ENCODE results near the gene LCN12. TPM values are rescaled to one million over a fixed set of nuclear protein-coding genes. Genes with fewer than 3 reads are reported as not detected.

Gene LCN12
- total RNA-seq, 1 donor from 2014 or later = not detected

DNA sequence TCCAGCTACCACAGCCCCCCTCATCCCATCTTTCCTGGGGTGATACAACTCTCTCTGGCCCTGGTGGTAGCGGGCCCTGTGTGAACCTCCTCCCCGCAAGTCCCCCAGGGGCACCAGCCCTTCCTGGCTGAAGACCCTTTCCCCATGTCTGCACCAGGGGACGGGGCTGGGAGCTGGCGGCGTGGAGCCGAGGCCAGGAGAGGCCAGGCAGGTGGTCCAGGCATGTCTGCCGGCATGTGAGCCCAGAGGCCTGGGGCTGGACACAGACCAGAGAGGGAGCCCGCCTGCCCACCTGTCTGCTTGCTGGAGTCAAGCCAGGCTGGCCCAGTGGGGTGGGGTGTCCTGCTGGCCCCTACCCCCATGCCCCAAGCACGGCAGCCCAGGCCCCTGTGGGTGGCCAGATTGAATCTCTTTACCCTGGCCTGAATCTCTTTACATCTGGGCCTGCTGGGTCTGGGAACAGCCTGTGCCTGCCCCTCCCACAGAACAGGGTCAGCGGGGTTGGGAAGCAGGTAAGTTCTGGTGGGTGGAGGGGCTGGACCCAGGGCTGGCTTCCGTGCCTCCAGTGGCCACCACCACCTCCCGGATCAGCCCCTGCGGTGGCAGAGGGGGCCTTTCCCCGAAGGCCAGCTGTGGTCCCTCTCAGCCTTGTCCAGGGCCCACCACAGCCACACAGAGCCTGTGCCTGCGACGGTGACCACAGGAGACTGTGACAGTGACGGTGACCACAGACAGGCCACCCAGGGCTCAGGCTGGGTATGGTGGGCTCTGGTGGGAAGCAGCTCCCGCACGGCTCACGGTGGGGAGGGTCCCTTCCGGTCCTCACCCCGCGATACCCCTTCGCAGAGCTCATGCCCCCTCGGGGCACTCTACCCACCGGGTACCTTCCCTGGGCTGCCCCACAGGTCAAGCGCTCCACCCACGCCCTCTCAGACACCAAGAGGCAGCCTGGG, 7.1 kb downstream of the LCN12 start:
- DNase-seq = no peak

DNA sequence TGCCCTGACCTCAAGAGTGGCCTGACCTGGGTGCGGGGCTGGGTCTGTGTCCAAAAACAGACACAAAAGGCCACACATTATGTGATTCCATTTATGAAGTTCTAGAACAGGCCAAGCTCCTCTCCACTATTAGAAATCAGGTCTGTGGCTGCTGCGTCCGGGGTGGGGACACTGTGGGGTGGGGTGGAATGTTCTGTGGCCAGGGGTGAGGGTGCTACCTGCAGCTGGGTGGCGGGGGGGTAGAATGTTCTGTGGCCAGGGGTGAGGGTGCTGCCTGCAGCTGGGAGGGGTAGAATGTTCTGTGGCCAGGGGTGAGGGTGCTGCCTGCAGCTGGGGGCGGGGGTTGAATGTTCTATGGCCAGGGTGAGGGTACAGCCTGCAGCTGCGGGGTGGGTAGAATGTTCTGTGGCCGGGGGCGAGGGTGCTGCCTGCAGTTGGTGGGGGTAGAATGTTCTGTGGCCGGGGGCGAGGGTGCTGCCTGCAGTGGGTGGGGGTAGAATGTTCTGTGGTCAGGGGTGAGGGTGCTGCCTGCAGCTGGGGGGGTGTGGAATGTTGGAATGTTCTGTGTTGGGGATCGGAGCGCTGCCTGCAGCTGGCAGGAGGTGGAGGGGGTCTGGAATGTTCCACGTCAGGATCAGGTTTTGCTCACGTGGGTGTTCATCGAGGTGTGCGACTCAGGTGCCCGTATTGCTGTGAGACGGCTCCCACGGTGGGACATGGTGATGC, 8.3 kb downstream of the LCN12 start:
- no peak for DNase-seq

DNA sequence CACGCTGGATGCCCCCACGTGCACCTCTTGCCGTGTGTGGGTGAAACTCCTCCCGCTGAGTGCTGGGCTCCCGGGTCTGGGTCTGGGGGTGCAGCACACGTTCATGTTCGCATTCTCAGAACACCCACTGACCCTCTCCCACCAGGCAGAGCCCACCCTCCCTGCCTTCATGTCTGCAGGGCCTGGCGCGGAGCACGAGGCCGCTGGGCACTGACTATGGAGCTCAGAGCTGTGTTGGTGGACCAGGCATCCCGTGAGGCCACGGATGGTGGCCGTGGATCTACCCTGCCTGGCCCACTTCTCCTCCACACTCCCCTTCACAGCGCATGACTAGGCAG, 8.8 kb downstream of the LCN12 start:
- no peak for DNase-seq

DNA sequence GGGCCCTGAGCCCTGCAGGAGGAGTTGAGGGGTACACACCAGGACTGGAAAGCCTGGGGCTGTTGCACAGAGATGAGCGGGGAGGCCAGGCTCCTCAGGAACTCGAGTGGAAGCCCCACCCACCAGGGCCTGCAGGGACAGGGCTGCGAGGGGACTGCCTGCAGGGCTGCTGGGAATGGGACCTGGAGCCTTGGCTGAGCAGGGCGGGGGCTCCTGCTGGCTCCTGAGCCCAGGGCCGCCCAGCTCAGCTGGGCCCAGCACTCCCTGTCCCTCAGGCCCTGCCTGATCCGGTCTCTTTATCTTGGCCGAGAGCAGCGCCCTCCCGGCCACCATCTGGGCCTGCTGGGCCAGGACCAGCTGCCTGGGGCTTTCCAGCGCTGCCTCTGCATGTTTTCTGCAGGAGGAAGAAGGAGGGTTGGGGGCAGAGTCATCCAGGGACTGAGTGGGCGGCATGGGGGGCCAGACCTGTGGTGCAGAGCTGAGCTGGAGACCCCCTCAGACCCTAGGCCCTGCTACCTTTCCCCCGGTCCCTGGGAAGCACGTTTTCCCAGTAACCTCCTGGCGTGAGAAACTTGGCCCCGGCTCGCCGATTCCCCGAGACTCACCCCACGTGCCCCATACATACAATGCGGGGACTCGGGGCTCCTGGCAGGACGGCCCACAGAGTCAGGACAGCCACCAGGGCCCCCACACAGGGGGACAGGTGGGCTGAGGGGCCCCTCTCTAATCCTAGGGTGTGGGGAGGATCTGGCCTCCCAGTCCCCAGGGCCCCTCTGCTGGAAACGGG, 9.4 kb downstream of the LCN12 start:
- DNase-seq = no peak

DNA sequence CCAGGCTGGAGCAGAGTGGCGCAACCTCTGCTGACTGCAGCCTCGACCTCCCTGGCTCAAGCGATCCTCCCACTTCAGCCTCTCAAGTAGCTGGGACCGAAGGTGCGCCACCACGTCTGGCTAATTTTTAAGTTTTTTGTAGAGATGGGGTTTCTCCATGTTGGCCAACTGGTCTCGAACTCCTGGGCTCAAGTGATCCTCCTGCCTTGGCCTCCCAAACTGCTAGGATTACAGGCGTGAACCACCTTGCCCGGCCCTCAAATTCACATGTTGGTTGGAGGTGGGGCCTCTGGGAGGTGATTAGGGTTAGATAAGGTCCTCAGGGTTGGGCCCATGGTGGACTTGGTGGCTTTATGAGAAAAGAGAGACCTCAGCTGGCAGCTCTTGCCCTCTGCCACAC, 10.1 kb downstream of the LCN12 start:
- DNase-seq = no peak

DNA sequence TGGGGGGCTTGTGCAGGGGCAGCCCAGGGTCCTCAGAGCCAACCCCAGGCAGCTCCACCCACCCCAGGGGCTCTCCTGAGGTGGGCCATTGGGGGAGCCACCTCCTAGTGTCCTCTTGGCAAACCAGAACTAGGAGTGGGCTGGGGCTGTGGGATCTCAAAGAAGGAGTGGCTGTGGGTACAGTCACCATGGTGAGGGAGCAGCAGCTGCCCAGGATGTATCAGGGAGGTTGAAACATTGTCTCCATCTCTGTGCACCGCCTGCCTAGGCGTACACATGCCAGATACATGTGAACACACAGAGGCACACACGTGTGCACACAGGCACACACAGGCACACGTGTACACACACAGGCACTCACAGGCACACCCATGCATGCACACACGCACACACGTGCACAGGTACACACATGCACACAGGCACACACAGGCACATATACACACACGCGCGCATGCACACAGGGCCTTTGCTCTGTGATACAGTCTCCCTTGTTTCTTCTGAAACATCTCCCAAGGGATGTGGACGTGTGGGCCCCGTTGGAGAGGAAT, 10.7 kb downstream of the LCN12 start:
- no peak for DNase-seq

DNA sequence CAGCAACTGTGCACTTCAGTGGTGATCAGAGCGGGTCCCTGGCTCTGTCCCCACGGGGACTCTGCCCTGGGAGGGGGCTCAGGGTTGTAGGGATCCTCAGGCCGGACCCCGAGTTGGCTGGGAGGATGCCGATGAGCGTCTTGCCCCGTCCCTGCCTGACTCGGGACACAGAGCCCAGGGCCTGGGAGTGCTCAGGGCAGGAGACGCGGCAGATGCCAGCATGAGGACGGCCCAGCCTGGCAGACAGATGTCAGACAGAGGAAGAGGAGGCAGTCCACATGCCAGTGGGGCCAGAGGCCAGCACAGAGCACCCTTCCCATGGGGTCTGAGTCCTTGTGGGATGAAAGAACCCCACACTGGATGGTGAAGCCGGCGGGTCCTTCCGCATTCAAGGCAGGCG, 11.3 kb downstream of the LCN12 start:
- DNase-seq = no peak

DNA sequence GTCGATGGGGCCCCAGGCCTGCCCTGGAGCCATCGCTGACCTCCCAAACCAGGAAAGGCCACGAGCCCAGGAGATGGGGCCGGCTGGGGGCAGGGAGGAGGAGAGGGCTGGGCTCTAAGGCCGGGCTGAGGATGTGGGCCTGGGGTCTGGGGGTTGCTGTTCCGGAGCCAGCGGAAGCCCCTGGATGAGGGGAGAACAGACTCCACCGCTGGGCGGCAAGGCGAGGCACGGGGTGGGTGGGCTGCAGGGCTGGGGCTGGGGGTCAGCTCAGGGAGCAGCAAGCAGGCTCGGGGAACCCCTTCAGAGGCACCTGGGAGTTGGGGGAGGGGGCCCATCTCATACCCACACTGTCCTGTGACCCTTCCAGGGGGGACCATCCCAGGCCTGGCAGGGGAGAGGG, 11.7 kb downstream of the LCN12 start:
- no peak for DNase-seq

DNA sequence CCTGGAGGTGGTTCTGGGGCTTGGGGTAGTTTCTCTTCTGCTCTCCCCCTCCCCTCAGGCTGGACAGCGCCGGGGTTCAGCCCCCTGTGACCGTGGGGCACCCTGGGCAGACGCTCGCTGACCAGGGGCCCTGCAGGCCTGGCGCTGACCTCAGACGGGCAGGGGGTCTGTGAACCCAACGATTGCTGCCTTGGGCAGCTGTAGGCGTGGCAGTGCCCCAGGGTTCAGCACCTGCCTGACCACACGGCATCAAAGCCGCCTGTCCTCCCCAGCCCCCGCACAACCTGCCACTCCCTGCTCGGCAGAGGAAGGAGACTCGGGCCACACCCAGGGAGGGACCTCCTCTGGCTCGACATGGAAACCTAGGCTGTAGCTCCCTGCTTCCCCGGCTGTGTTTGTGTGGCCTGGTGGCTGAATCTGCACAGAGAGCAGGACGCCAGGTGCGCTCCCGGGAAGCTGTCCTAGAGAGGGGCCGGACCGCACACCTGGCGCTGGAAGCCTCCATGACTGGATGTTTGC, 12.2 kb downstream of the LCN12 start:
- no peak for DNase-seq

DNA sequence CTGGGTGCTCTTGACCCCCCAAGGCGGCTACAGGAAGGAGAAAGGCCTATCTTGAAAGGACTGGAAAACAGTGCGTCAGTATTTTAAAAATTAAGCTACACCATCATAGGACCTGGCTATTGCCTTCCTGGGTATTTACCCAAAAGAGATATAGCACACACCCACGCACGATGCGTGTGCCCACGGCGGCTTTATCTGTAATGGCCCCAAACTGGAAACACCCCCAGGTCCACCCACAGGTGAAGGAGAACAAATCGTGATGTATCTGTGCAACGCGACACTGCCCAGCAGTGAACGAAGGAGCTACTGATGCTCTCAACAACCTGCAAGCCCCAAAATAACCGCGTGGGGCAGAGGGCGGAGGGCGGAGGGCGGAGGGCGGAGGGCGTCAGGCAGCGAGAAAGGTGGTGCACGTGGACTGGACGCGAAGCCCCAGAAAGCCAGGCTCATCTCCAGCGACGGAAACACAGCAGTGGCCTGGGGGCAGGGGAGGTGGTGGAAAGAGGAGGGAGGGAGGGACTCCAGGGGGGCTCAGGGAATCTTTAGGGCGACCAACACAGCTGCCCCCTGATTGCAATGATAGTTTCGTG, 12.9 kb downstream of the LCN12 start:
- DNase-seq = no peak

DNA sequence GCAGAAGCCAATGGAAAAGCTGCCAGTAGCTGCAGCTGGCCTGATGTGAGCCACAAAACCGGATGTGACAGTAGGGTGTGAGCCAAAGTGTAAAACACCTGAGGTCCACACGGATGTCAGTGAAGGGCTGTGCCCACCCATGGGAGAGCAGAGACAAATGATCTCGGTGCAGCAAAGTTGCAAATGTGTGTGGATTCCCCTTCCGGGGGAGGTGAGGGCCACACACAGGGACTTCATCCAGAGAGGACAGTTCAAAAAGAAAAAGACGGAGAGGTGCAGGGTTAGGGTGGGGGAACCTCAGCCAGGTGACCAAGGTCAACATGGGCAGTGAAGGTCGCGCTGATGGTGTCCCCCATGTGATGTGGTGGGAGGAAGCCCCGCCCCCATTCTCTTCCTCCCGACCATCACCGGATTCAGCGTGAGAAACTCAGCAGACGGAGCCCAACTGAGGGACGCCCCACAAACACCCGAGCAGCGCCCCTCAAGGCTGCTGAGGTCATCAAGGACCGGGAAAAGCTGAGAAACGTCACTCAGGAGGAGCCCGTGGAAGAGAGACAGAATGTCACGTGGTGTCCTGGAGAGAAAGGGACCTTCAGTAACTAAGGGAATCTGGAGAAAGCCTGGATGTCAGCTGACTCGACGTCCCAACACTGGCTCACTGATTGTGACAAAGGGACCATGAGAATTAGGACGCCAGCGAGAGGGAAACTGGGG, 13.9 kb downstream of the LCN12 start:
- DNase-seq = peak; percentile 9

DNA sequence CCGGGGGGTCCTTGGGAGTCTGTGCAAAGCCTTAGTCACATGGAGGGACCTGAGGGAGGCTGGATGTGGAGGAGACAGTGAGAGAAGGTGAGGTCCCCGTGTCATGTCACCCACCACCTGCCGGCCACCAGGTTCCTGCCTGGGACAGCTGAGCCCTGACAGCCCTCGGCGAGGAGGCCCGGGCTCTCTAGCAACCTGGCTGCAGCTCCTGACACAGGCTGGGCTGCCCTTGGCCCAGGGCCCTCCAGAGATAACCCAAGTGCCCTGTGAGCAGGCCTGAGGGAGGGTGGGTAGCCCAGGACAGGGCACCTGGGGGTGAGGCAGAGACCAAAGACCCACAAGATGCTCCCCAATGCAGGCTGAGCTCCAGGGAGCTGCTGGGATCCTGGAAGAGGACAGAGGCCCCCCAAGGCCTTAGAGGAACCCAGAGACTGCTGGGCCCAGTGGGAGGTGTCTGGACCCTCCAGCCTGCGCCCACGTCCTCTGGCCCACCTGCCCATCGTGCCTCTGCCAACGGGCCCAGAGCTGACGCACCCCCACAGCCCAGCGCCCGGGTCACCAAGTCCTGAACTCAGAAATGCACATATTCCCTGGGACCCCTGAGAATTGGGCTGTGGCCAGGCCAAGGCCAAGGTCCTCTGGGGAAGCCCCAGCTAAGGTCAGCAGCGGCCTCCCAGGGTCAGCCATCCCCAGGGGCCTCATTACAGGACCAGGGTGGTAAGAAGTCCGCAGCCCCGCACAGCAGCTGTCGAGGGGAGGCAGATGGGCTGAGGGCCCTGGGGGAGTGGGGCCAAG, 16.5 kb downstream of the LCN12 start:
- no peak for DNase-seq

DNA sequence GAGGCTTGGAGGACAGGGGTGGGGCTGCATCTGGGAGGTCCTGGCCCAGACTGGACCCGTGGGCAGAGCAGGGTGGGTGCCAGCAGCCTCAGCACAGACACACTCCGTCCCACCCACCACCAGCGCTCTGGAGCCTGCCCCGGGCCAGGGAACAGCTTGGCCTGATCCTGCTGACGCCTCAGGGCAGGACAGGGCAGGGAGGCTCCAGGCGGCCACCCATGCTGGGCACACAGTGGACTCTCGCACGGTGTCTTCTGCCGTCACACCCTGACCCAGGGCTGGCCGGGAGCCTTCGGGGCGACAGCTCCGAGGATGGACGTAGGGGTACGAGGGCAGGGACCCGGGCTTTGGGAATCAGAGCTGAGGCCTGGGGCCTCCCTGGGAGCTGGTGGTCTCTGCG, 17.1 kb downstream of the LCN12 start:
- no peak for DNase-seq

DNA sequence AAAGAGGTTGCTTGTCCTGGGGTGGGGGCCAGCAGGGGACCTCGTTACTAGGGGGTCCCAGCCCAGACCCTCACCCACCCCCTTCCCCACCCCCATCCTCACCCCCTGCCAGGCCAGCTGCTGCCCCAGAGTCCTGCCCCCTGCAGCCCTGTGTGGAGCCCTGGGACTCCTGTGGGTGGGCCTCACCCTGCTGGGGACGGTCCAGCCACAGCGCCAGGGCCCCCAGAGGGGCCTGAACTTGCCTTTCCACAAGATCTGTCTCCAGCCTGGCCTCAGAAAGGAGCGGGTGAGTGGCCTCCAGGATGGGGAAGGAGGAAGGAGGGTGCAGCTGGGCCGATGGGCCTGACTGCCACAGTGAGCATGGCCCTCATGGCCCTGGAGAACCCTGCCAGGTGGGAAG, 17.7 kb downstream of the LCN12 start:
- no peak for DNase-seq

DNA sequence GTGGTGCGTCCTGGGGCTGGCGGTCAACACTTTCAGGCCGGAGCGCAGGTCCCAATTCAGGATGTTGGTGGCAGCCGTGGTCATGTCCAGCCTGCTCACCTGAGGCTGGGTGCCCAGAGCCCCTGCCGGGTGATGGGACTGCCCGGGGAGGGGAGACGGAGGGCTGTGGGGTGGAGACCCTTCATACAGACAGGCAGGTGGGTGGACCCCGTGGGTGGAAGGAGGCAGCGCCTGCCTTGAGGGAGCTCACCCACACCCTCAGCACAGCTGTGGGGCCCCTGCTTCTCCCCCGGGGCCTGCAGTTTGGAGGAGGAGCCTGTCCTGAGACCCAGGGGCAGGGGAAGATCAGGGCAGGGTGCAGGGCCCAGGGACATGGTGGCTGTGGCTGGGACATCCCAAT, 18.3 kb downstream of the LCN12 start:
- DNase-seq = no peak

DNA sequence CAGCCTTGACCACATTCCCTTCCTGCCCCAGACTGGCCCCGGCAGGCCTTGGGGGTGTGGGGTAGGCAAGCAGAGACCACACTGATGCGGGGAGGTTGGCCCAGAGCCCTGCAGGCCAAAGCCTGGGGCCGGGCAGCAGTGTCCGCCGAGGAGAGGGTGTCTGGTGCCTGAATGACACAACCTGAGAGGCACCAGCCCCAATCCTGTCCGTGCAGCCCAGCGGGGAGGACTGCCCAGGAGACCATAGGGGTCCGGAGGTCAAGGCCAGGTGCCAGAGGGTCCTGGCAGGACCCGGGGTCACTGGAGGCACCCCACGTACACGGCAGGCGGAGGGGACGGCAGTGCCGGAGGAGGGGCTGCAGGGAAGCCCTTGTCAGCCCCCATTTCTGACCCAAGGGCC, 19.7 kb downstream of the LCN12 start:
- DNase-seq = no peak

DNA sequence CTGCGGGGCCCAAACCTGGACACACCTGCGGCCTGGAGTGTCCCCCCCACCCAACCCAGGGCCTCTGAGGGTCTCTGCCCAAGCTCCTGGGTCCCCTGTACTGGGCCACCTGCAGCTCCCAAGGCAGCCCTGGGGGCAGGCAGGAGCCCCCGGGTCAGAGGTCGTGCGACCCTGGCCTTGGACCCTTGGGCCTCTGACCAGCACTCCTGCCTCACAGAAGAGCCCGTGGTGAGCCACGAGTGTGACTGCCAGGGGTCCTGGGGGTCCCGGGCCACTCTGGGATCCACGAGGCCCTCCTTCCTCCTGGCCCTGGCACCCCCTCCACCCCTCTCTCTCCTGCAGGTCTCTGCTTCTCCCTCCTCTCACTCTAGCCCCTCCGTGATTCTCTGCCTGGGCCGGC, 20.3 kb downstream of the LCN12 start:
- DNase-seq = no peak

DNA sequence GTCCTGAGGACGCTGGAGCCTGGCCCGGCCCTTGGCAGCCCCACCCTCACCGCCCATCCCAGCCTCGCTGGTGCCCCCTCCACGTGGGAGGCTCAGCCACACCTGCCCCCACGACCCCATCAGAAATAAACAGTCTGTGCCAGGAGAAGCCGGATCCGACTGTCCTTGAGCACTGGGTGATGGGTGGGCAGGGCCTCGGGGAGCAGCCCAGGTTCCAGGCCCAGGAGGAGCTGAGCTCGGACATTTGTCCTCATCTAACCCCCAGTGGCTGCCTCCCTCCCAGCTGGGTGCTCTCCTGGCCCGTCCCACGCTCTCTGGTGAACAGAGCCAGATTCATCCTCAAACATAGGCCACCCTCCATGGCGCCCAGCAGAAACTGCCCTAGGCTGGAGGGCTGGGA, 20.7 kb downstream of the LCN12 start:
- DNase-seq = no peak

DNA sequence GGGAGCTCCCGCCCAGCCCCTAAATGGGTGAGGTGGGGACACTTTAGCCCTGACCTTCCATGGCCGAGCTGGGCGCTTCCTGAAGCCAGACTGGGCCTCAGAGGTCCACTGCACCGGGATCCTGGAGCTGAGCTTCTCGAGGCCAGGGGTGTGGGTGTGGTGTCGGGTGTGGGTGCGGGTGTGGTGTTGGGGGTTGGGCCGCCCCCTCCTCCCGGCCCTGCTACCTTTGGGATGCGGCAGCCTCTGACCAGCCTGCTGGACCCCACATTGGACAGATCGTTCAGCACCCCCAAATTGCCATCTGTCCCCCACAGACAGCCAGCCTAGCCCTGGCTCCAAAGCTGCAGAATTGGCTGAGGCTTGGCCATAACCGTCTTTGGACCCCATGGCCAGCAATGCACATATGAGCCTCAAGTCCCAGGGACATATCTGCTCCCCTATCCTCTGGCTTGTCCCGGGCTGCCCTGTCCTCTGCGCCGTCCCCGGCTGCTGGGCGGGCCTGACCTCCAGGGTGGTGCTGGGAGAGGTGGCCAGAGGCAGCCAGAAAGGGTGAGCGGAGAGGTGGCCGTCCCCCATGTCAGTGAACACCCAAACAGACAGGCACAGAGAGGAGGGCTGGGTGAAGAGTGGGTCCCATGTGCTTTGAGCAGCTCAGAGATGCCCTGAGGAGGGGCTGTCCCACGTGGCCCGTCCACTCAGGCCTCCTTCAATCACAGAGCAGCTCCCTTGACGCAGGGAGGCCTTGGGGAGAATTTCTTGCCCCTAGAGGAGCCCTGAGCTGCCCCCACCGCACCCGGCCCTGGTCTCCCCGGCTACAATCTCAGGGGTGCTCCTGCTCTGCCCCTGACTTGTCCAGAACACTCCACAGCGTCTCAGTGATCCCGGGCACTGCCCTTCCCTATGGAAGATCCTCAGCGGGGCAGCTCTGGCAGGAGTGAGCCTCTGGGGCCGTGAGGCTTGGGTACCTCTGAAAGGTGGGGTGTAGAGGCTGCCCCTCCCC, 21.8 kb downstream of the LCN12 start:
- no peak for DNase-seq

Measured in dermis blood vessel endothelial cell (primary cell).